Measurements from ENCODE around the gene EEF1AKMT1. TPM values are rescaled to one million over a fixed set of nuclear protein-coding genes. Genes with fewer than 3 reads are reported as not detected.

The EEF1AKMT1 gene
- total and polyA plus RNA-seq, 4 donors: 4.2 to 11.2 (median 4.9) TPM

- TF ChIP-seq, protein P1, sequence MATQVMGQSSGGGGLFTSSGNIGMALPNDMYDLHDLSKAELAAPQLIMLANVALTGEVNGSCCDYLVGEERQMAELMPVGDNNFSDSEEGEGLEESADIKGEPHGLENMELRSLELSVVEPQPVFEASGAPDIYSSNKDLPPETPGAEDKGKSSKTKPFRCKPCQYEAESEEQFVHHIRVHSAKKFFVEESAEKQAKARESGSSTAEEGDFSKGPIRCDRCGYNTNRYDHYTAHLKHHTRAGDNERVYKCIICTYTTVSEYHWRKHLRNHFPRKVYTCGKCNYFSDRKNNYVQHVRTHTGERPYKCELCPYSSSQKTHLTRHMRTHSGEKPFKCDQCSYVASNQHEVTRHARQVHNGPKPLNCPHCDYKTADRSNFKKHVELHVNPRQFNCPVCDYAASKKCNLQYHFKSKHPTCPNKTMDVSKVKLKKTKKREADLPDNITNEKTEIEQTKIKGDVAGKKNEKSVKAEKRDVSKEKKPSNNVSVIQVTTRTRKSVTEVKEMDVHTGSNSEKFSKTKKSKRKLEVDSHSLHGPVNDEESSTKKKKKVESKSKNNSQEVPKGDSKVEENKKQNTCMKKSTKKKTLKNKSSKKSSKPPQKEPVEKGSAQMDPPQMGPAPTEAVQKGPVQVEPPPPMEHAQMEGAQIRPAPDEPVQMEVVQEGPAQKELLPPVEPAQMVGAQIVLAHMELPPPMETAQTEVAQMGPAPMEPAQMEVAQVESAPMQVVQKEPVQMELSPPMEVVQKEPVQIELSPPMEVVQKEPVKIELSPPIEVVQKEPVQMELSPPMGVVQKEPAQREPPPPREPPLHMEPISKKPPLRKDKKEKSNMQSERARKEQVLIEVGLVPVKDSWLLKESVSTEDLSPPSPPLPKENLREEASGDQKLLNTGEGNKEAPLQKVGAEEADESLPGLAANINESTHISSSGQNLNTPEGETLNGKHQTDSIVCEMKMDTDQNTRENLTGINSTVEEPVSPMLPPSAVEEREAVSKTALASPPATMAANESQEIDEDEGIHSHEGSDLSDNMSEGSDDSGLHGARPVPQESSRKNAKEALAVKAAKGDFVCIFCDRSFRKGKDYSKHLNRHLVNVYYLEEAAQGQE (IDR thresholded peaks at IDR 0.05): no peak
- TF ChIP-seq YY1 (IDR thresholded peaks at IDR 0.05): no peak
- no peak for TF ChIP-seq GABPA (IDR thresholded peaks at IDR 0.05 in 1 of 2, conservative IDR thresholded peaks at IDR 0.05 in 1 of 2)
- no peak for TF ChIP-seq RAD21 (IDR thresholded peaks at IDR 0.05)
- no peak for TF ChIP-seq TAF1 (conservative IDR thresholded peaks at IDR 0.05)
- TF ChIP-seq JUND (IDR thresholded peaks at IDR 0.05): no peak
Observed at GRCh38 chr13:20819715-20820114, 46.0 kb upstream of the EEF1AKMT1 start (continued).

GRCh38 chr13:20815464-20815863, 41.7 kb upstream of the EEF1AKMT1 start:
- H3K9me3 ChIP-seq (ENCODE audit: control insufficient read depth in 4 of 4, low read length in 3 of 4): no peaks in the 10 kb centered on the region
- peaks cover 0 to 1% (median 0%) of the 10 kb centered on the region in 4 donors for H3K36me3 ChIP-seq (ENCODE audit: control insufficient read depth in 4 of 4, insufficient read depth in 3 of 4, low read depth in 1 of 4, low read length in 3 of 4)
- 89% methylated on average over 1 of the region's 1 CpG for WGBS
- no peak overlapping the region for H3K4me3 ChIP-seq (ENCODE audit: low read depth in 1 of 3, low read length in 3 of 3)
- H3K27ac ChIP-seq (ENCODE audit: low read depth in 1 of 2, low read length in 2 of 2): no peak overlapping the region
- no peaks in the 10 kb centered on the region for H3K4me1 ChIP-seq (ENCODE audit: control insufficient read depth in 4 of 4, insufficient read depth in 4 of 4, low read length in 3 of 4)
- TF ChIP-seq ZBTB33 (IDR thresholded peaks at IDR 0.05) (no peak), RXRA (IDR thresholded peaks at IDR 0.05) (no peak), FOXA2 (IDR thresholded peaks at IDR 0.05) (no peak), SP1 (IDR thresholded peaks at IDR 0.05) (no peak), YY1 (IDR thresholded peaks at IDR 0.05) (no peak), JUND (IDR thresholded peaks at IDR 0.05) (no peak), CTCF (IDR thresholded peaks at IDR 0.05; ENCODE audit: low read depth, low read length, missing input control) (no peak), HNF4A (conservative IDR thresholded peaks at IDR 0.05) (no peak), NR2F2 (IDR thresholded peaks at IDR 0.05) (no peak), RAD21 (IDR thresholded peaks at IDR 0.05) (no peak), FOXA1 (IDR thresholded peaks at IDR 0.05) (no peak), HNF4G (IDR thresholded peaks at IDR 0.05) (no peak), TAF1 (conservative IDR thresholded peaks at IDR 0.05) (no peak), EGR1 (IDR thresholded peaks at IDR 0.05; ENCODE audit: low read depth in 2 of 2) (no peak), GABPA (IDR thresholded peaks at IDR 0.05 in 1 of 2, conservative IDR thresholded peaks at IDR 0.05 in 1 of 2) (no peak)
- TF ChIP-seq, protein P2, sequence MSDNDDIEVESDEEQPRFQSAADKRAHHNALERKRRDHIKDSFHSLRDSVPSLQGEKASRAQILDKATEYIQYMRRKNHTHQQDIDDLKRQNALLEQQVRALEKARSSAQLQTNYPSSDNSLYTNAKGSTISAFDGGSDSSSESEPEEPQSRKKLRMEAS (IDR thresholded peaks at IDR 0.05): no peak
- TF ChIP-seq, protein P3, sequence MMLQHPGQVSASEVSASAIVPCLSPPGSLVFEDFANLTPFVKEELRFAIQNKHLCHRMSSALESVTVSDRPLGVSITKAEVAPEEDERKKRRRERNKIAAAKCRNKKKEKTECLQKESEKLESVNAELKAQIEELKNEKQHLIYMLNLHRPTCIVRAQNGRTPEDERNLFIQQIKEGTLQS (IDR thresholded peaks at IDR 0.05): no peak
- TF ChIP-seq, protein P1 (IDR thresholded peaks at IDR 0.05): no peak
- no peak for DNase-seq (ENCODE audit: low spot score)
- no peaks in the 10 kb centered on the region for H3K27me3 ChIP-seq (ENCODE audit: control insufficient read depth in 4 of 4, insufficient read depth in 4 of 4, low read length in 3 of 4)
- no peak overlapping the region for H3K9ac ChIP-seq (ENCODE audit: low read depth in 1 of 2, low read length in 2 of 2)

All from liver (tissue), 9 donors.